ENCODE data around the gene CCDC51. TPM values are rescaled to one million over a fixed set of nuclear protein-coding genes. Genes with fewer than 3 reads are reported as not detected.
A peak's percentile ranks its signal among the peaks of the same experiment; 100 is the strongest.
"Not testable (repeated sequence)": the region's sequence is repeated elsewhere in the genome, so short reads cannot be mapped to it uniquely, and the experiment has no call there.

CCDC51 gene
- total RNA-seq, 1 experiment from 2014 or later = 59.5 TPM

GRCh38 chr3:48475188-48475587 is 35.3 kb upstream of the CCDC51 start:
- Histone ChIP-seq H3K36me3 (ENCODE audit: control insufficient read depth, insufficient read depth, low read length) (no peaks in the 10 kb centered on the region), H3K4me3 (ENCODE audit: low read depth, low read length) (no peak overlapping the region), H3K4me1 (peaks cover 21% of the 10 kb centered on the region; the same call in 1 of the 2 replicates), H3K9me3 (no peaks in the 10 kb centered on the region), H3K27me3 (replicated peaks; ENCODE audit: control insufficient read depth, insufficient read depth, low read length) (no peaks in the 10 kb centered on the region)
- BruUV-seq (replicated peaks) = no TSS peak
- H3K4me3 Mint-ChIP-seq (ENCODE audit: unreplicated experiment) = peak overlapping the region; percentile 38
- H3K36me3 Mint-ChIP-seq (ENCODE audit: insufficient read depth, unreplicated experiment) = peaks cover 18% of the 10 kb centered on the region
- H3K9me3 Mint-ChIP-seq (ENCODE audit: unreplicated experiment) = no peaks in the 10 kb centered on the region
- DNase-seq = no peak
- intact Hi-C loops (cut with micrococcal nuclease; ENCODE audit: unreplicated experiment) = no loop called here
- ChIA-PET CTCF (no interaction called here), POLR2A (no interaction called here)
- no peaks in the 10 kb centered on the region for H3K27me3 Mint-ChIP-seq (ENCODE audit: insufficient read depth, unreplicated experiment)
- TF ChIP-seq CTCF (IDR thresholded peaks at IDR 0.05; ENCODE audit: insufficient read depth in 1 of 2, low read depth in 1 of 2, low read length in 1 of 2, severe bottlenecking in 1 of 2, unreplicated experiment in 1 of 2) = no peak
- H3K4me1 Mint-ChIP-seq (ENCODE audit: low read depth, unreplicated experiment) = peaks cover 15% of the 10 kb centered on the region
- H3K27ac Mint-ChIP-seq (ENCODE audit: unreplicated experiment) = peak overlapping the region; percentile 78

GRCh38 chr3:48474619-48475018 is 34.7 kb upstream of the CCDC51 start:
- Mint-ChIP-seq H3K9me3 (ENCODE audit: unreplicated experiment) (no peaks in the 10 kb centered on the region), H3K4me3 (ENCODE audit: unreplicated experiment) (peak overlapping the region; percentile 38), H3K4me1 (ENCODE audit: low read depth, unreplicated experiment) (peaks cover 20% of the 10 kb centered on the region), H3K36me3 (ENCODE audit: insufficient read depth, unreplicated experiment) (peaks cover 23% of the 10 kb centered on the region), H3K27ac (ENCODE audit: unreplicated experiment) (peak overlapping the region; percentile 78), H3K27me3 (ENCODE audit: insufficient read depth, unreplicated experiment) (no peaks in the 10 kb centered on the region)
- H3K27me3 ChIP-seq (replicated peaks; ENCODE audit: control insufficient read depth, insufficient read depth, low read length) = no peaks in the 10 kb centered on the region
- intact Hi-C loops (cut with micrococcal nuclease; ENCODE audit: unreplicated experiment) = no loop called here
- H3K9me3 ChIP-seq = no peaks in the 10 kb centered on the region
- peak in 1 of 2 experiments; percentile 65 for DNase-seq
- BruUV-seq (replicated peaks) = no TSS peak
- H3K36me3 ChIP-seq (ENCODE audit: control insufficient read depth, insufficient read depth, low read length) = no peaks in the 10 kb centered on the region
- H3K4me1 ChIP-seq = peaks cover 22% of the 10 kb centered on the region; the same call in 1 of the 2 replicates
- ChIA-PET POLR2A (no interaction called here), CTCF (interaction anchor here (2.9 kb wide), 1 partner anchor 33 kb away, joined by 77 read pairs; no protein-coding TSS in a partner anchor)
- no peak overlapping the region for H3K4me3 ChIP-seq (ENCODE audit: low read depth, low read length)
- no peak for TF ChIP-seq CTCF (IDR thresholded peaks at IDR 0.05; ENCODE audit: insufficient read depth in 1 of 2, low read depth in 1 of 2, low read length in 1 of 2, severe bottlenecking in 1 of 2, unreplicated experiment in 1 of 2)

GRCh38 chr3:48474031-48474430 is 34.1 kb upstream of the CCDC51 start:
- H3K27me3 Mint-ChIP-seq (ENCODE audit: insufficient read depth, unreplicated experiment); H3K9me3 ChIP-seq; H3K9me3 Mint-ChIP-seq (ENCODE audit: unreplicated experiment); DNase-seq; intact Hi-C loops (cut with micrococcal nuclease; ENCODE audit: unreplicated experiment); H3K36me3 ChIP-seq (ENCODE audit: control insufficient read depth, insufficient read depth, low read length); H3K4me3 ChIP-seq (ENCODE audit: low read depth, low read length); H3K27me3 ChIP-seq (replicated peaks; ENCODE audit: control insufficient read depth, insufficient read depth, low read length): not testable (repeated sequence)
- H3K4me1 ChIP-seq = peaks cover 22% of the 10 kb centered on the region; the same call in 1 of the 2 replicates
- Mint-ChIP-seq H3K36me3 (ENCODE audit: insufficient read depth, unreplicated experiment) (peaks cover 29% of the 10 kb centered on the region), H3K4me1 (ENCODE audit: low read depth, unreplicated experiment) (peaks cover 20% of the 10 kb centered on the region), H3K4me3 (ENCODE audit: unreplicated experiment) (peak overlapping the region; percentile 88), H3K27ac (ENCODE audit: unreplicated experiment) (peak overlapping the region; percentile 97)
- TSS peak; percentile 89 for BruUV-seq (replicated peaks)
- ChIA-PET POLR2A (interaction anchor here (0.7 to 2.1 kb wide), 10 partner anchors 9 to 243 kb away, joined by 3 to 21 read pairs (median 4); partner anchors contain the start of genes ATRIP, CCDC51, IP6K2 and TMA7), CTCF (interaction anchor here (0.7 to 2.9 kb wide), 16 partner anchors 8 to 188 kb away, joined by 3 to 77 read pairs (median 7); partner anchors contain the start of genes ATRIP, CELSR3, PFKFB4 and SHISA5)
